HG03025 (cell line): ENCODE results near the gene NEURL1B.
"Not testable (repeated sequence)": the region's sequence is repeated elsewhere in the genome, so short reads cannot be mapped to it uniquely, and the experiment has no call there.

ENCODE experiments used
- ATAC-seq: cut with Tn5 transposase; IDR thresholded peaks from one replicate; pipeline ENCODE4 v1.9.1; 2021; ENCODE audit warnings: mild to moderate bottlenecking, moderate library complexity; ENCODE audit not compliant: unreplicated experiment, low FRiP score

The NEURL1B gene

GRCh38 chr5:172647352-172648012 lies 6.4 kb downstream of the NEURL1B start:
- ATAC-seq: no peak

DNA sequence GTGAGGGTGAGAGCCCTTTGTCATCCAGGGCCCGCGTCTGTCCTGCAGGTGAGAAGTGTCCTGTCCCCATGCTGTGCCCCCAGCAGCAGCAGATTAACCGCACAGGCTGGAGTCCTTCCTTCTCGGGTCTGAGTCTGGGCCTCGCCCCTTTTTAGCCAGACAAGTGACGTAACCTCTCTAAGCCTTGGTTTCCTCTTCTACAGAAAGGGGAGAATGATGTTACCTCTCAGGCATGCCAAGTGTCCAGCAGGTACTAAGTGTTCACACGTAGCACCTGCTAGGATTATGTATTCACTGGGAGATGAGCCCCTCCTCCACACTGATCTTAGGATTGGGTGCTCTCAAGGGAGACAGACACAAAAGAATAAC lies 6.9 kb downstream of the NEURL1B start:
- no peak for ATAC-seq

DNA sequence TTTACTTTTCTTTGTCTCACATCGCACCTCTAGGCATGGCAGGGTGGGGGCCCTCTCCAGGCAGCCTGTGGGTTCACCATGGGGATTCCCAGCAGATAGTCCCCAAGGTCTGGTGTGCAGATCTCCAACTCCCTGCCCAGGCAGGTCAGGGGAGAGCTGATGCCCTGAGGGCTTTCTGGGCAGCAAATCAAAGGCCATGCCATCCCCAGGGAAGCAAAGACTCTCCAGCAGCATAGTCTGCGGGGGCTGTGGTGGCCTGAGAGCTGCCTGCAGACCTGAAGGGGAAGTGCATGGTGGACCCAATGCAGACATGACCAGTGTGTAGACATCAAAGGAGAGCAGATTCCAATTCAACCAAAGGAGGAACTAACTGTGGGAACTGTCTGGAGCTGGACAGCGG lies 7.7 kb downstream of the NEURL1B start:
- no peak for ATAC-seq

- not testable (repeated sequence) for ATAC-seq
Measured at GRCh38 chr5:172656496-172656895, 15.4 kb downstream of the NEURL1B start.

DNA sequence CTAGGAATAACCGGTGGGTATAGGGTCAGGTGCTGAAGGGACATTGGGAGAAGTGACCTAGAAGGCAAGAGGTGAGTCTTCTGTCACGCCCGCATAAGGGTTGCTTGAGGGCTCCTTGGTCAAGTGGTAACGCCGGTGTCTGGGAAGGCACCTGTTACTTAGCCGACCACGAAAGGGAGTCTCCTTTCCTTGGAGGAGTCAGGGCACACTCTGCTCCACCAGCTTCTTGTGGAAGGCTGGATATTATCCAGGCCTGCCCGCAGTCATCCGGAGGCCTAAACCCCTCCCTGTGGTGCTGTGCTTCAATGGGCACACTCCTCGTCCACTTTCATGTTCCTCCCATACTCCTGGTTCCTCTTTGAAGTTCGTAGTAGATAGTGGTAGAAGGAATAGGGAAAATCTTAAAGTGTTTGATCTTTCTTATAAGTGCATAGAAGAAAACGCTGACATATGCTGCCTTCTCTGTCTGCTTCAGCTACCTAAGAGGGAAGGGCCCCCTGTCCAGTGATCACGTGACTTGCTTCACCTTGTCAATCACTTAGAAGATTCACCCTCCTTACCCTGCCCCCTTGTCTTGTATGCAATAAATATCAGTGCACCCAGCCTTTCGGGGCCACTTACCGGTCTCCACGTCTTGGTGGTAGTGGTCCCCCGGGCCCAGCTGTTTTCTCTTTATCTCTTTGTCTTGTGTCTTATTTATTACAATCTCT lies 16.6 kb downstream of the NEURL1B start:
- ATAC-seq: not testable (repeated sequence)

DNA sequence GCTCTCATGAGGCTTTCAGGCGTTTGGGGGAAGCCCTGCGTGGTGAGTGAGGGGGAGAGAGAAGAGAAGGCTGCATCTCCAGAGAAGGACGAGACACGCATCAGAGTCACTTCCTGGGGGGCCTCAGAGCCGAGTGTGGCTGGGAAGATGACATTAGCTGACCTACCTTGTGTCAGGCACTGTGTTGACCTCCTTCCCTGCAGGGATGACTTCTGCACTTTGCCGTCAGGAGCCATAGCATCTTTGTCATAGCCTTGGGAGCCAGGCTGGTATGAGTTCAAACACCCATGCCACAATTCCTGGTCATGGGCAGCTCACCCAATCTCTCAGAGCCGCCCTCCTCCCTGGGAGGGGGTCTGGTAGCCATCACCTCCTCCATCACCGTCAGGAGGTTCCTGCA lies 17.3 kb downstream of the NEURL1B start:
- ATAC-seq: no peak

GRCh38 chr5:172658961-172659501 lies 18.0 kb downstream of the NEURL1B start:
- ATAC-seq: no peak

GRCh38 chr5:172659570-172659908 lies 18.5 kb downstream of the NEURL1B start:
- ATAC-seq: no peak

DNA sequence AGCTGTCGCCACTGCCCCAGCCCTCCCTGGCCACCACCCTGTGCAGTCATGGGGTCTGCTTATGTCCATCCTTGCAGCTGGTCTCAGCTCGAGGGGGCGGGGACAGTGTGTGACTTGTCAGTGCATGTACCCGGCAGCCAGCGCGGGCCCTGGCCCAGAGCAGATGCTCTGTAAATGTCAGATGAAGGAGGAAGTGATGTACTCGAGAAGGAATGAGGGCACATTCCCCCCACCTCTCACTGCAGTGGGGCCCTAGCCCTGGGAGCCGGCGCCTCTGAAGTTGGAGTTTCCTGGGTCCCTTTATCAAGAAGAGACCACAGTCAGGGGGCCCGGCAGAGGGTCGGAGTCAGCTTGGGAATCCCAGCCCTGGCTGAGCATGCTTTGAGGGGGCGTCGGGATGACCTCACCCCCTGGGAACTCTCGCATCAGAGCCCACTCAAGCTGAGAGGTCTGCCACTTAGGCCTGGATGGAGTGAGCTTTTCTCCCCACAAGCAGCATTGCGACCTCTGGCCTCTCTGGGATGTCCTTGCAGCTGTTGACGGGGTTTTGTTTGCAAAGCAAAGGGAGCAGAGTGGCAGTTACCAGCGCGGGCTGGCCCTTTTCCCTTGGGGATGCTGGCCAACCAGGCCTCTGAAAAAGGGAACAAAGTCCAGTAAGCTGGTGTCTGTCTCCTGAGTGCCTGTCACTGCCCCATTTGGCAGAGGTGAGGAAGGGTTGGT lies 19.0 kb downstream of the NEURL1B start:
- ATAC-seq: no peak

DNA sequence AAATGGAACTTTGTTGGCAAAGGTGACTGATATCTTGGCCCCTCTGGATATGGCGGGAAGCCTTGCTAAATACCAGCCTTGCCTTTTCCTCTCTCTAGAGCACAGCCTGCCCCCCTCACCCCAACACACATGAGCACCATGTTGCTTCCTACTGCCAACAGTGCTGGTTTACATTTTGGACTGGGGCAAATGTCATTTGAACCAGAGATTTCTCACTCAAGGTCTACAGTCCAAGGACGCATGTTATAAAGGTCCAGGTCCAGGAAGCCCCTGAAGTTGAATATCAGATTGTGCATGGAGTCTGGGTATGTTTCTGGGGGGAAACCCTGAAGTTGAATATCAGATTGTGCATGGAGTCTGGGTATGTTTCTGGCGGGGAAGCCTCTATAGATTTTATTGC lies 19.9 kb downstream of the NEURL1B start:
- ATAC-seq: no peak

DNA sequence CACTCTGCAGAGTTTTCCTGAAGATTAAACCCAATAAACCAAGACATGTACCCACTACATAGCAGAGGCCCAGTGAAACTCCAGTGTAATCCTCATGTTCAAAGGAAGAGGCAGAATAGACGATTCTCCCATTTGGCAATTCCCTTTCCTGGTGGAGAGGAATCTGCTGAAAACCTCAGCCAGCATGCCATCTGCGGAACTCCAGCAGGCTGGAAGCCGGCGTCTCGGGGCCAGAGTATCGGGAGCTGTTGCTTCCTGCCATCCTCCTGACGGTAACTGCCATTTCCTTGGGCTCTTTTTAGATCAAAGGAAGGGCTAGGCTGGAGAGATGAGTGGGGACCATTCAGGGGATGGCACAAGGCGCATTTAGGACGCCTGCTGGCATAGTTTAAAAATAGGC lies 20.5 kb downstream of the NEURL1B start:
- ATAC-seq: no peak

- no peak for ATAC-seq
Measured at GRCh38 chr5:172662596-172662995, 21.5 kb downstream of the NEURL1B start.

DNA sequence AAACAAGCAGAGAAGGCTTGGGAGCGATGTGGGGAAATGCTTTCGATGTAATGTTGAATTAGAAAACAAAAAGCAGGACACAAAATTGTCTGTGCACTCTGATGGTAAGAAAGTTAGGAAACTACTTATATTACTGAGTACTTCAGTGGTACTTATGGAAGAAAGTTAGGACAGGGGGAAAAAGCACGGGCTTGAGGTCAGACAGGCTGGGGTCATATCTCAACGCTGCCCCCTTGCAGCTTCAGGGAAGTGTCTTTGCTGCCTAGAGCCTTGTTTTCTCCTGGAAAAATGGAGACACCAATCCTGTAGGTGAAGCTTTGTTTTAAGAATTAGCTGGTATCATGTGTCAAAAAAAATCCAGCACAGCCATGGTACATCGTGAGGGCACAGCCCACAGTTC lies 23.0 kb downstream of the NEURL1B start:
- no peak for ATAC-seq

DNA sequence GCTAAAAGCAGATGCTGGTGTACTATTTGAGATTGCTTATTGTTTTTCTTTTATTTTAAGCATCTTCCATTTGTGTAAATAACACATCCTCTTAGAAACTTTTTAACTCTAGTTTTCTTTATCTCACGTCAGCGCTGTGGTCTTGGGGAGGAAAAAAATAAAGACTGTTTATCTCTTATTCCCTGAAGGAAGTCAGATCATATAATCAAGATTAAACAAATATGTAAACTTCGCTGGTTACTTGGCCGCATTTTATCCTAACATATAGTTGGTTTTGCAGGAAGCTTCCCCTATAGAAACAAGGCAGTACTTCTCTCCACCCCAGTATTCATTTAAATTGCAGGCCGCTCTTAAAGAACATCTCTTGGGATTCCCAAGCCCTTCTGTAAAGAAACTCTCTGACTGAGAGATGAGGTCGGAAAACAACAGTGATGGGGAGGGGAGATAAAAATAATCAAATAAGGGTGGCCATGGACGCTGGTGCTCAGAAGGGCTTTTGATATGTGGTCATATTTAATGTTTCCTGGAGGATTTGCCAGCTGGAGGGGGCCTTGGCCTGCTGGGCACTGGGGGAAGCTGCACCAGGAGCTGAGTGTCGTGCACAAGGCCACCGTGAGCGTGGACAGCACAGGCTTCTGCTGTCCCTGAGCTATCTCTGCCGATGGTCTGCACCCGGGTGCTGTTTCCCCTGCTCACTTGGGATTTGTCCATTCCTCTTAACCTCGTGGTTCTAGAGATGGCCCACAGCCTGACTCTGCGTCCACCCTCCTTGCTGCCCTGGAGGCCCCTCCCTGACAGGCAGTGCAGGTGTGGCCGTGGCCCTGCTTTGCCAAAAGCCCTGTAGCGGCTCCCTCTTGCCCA lies 23.8 kb downstream of the NEURL1B start:
- ATAC-seq: no peak

GRCh38 chr5:172666251-172666650 lies 25.2 kb downstream of the NEURL1B start:
- ATAC-seq: no peak

GRCh38 chr5:172667786-172668593 lies 26.9 kb downstream of the NEURL1B start:
- ATAC-seq: no peak

DNA sequence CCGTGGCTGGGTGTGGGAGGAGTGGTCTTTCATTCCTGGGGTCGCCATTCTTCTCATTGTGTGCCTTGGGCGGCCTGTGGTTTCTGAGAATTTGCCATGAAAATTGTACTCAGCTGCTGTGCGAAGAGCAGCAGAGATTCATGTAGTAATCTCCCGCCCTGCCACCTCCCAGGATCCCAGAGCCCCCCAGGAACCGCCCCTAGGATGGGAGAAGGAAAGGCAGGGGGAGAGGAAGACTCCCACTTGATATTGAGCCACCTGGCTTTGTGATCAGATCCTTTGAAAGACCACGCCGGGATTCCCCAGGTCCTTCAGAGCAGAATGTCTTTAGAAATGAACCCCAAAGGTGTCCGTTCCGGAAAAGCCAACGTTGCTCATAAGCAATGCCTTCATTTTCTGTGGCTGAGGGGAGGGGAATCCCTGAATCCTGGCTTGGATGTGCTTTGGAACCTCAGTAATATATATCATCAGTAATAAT lies 27.6 kb downstream of the NEURL1B start:
- ATAC-seq: no peak

DNA sequence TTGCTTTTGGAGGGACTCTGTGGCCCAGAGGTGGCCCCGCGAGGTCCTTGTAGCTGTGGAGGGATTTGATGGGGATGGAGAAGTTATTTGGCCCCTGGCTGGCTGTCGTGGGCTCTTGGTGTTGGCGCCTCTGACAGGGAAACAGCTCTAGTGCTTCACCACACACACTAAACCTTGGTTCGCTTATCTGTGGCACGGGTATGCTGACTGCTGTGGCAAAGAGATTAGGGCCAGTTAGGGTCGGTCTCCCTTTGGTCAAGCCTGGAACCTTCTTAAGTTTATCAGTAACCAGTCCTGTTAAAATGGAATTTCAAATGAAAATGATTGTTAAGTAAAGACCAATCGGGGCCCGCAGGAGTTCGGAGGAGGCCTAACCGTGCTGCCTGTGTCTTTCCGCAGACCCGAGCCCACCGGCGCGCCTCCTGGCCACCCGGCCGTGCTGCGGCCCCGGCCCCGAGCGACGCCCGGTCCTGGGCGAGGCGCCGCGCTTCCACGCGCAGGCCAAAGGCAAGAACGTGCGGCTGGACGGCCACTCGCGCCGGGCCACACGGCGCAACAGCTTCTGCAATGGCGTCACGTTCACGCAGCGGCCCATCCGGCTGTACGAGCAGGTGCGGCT lies 28.4 kb downstream of the NEURL1B start:
- ATAC-seq: no peak

- ATAC-seq: no peak
Measured at GRCh38 chr5:172670005-172670402, 28.9 kb downstream of the NEURL1B start.
